Measurements from ENCODE around the gene ATP13A5. TPM values are rescaled to one million over a fixed set of nuclear protein-coding genes. Genes with fewer than 3 reads are reported as not detected.

Gene ATP13A5
- total and polyA plus RNA-seq, 3 donors from 2014 or later, result 0.16 to 0.26 (median 0.25) TPM

DNA sequence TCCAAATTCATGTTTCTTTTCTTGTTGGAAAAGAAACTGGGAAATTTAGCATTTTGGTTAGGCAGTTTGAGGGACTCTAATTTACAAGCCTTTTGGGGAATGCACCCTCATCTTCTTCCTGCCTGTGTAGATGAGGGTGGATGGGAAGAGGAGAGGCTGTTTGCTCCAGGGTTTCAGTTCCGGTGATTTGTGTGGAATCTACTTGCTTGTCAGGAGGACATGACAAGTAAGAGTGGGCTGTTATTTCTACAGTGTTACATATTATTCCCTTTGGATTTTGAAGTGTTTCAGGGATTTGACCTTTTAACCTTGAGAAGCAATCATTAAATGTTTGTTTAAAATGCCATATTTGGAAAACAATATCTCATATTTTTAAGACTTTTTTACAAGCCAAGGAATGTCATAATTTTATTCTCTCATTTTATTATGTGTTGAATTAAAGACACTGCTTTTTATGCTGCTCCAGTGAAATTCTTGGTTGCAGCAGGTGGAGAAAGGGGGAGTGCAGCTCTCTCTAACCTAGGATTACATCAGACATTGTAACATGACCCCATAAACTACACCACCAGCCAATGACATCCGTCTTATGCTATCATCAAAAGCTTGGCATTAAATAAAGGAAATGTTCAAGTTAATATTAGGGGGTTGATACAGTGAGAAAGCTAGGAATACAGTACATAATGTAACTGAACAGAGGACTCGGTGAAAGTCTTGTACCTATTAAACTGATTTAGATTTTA lies 107.3 kb downstream of the ATP13A5 start:
- Histone ChIP-seq H3K4me1 (no peaks in the 10 kb centered on the region), H3K27ac (no peak overlapping the region), H3K27me3 (no peaks in the 10 kb centered on the region), H3K9me3 (no peaks in the 10 kb centered on the region), H3K36me3 (ENCODE audit: low read depth, missing control alignments) (no peaks in the 10 kb centered on the region), H3K4me3 (no peak overlapping the region)
- no peak for DNase-seq
- intact Hi-C loops (cut with DNase I; ENCODE audit: low total_unique reads), result no loop called here
- 64% methylated on average over 3 of the region's 3 CpGs for WGBS, 2 donors
- TF ChIP-seq, protein P1, sequence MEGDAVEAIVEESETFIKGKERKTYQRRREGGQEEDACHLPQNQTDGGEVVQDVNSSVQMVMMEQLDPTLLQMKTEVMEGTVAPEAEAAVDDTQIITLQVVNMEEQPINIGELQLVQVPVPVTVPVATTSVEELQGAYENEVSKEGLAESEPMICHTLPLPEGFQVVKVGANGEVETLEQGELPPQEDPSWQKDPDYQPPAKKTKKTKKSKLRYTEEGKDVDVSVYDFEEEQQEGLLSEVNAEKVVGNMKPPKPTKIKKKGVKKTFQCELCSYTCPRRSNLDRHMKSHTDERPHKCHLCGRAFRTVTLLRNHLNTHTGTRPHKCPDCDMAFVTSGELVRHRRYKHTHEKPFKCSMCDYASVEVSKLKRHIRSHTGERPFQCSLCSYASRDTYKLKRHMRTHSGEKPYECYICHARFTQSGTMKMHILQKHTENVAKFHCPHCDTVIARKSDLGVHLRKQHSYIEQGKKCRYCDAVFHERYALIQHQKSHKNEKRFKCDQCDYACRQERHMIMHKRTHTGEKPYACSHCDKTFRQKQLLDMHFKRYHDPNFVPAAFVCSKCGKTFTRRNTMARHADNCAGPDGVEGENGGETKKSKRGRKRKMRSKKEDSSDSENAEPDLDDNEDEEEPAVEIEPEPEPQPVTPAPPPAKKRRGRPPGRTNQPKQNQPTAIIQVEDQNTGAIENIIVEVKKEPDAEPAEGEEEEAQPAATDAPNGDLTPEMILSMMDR (IDR thresholded peaks at IDR 0.05), result no peak
- no peak for TF ChIP-seq POLR2A (IDR thresholded peaks at IDR 0.05)

DNA sequence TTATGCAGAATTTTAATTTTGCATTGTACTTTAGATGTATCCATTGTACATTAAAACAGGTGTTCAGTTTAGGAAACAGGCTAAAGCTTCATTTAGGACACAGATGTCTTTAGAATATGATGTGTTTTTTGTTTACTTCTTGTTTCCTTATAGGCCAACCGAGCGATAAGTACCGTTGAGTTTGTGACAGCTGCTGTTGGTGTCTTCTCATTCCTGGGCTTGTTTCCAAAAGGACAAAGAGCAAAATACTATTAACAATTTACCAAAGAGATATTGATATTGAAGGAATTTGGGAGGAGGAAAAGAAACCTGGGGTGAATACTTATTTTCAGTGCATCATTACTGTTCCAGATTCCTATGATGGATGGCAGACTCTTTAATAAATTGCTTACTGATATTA lies 108.1 kb downstream of the ATP13A5 start:
- TF ChIP-seq, protein P1 (IDR thresholded peaks at IDR 0.05), result no peak
- TF ChIP-seq POLR2A (IDR thresholded peaks at IDR 0.05), result no peak
- Histone ChIP-seq H3K9me3 (no peaks in the 10 kb centered on the region), H3K27me3 (no peaks in the 10 kb centered on the region), H3K36me3 (ENCODE audit: low read depth, missing control alignments) (no peaks in the 10 kb centered on the region), H3K4me1 (no peaks in the 10 kb centered on the region), H3K27ac (no peak overlapping the region), H3K4me3 (no peak overlapping the region)
- intact Hi-C loops (cut with DNase I; ENCODE audit: low total_unique reads), result no loop called here
- DNase-seq, result no peak
- 51 to 55% methylated on average over 3 of the region's 3 CpGs for WGBS, 2 donors

GRCh38 chr3:193269343-193270028 lies 109.1 kb downstream of the ATP13A5 start:
- no peaks in the 10 kb centered on the region for H3K27me3 ChIP-seq
- no peaks in the 10 kb centered on the region for H3K4me1 ChIP-seq
- H3K4me3 ChIP-seq, result no peak overlapping the region
- WGBS, 2 donors, result 86 to 87% methylated on average over 3 of the region's 3 CpGs
- H3K36me3 ChIP-seq (ENCODE audit: low read depth, missing control alignments), result no peaks in the 10 kb centered on the region
- no peak overlapping the region for H3K27ac ChIP-seq
- TF ChIP-seq POLR2A (IDR thresholded peaks at IDR 0.05), result no peak
- TF ChIP-seq, protein P1 (IDR thresholded peaks at IDR 0.05), result no peak
- intact Hi-C loops (cut with DNase I; ENCODE audit: low total_unique reads), result no loop called here
- no peaks in the 10 kb centered on the region for H3K9me3 ChIP-seq
- DNase-seq, result no peak

DNA sequence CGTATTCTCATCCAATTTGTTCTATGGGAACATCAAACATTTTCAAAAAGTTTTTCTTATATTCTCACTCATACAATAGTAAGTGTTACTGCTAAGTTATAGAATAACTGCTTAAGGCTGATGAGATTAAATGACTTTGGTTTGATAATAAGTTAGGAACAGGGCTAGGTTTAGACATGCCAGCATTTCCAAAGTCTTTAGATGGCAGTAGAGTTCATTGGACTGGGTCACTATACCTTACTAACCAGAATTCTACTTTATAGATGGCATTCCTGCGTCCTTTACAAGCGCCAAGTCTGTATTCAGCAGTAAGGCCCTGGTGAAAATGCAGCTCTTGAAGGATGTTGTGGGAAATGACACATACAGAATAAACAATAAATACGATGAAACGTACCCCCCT lies 115.8 kb downstream of the ATP13A5 start:
- Histone ChIP-seq H3K27ac (no peak overlapping the region), H3K27me3 (no peaks in the 10 kb centered on the region), H3K9me3 (no peaks in the 10 kb centered on the region), H3K4me3 (no peak overlapping the region), H3K36me3 (ENCODE audit: low read depth, missing control alignments) (no peaks in the 10 kb centered on the region), H3K4me1 (no peaks in the 10 kb centered on the region)
- no peak for DNase-seq
- TF ChIP-seq, protein P1 (IDR thresholded peaks at IDR 0.05), result no peak
- TF ChIP-seq POLR2A (IDR thresholded peaks at IDR 0.05), result no peak
- intact Hi-C loops (cut with DNase I; ENCODE audit: low total_unique reads), result no loop called here
- 95% methylated on average over 5 of the region's 5 CpGs for WGBS, 2 donors
